ENCODE data around the gene ROR1. TPM values are rescaled to one million over a fixed set of nuclear protein-coding genes. Genes with fewer than 3 reads are reported as not detected.

ROR1 gene
- polyA plus RNA-seq, 1 of the 3 experiments (the other 2 are of a cell fraction), result 4.0 TPM

DNA sequence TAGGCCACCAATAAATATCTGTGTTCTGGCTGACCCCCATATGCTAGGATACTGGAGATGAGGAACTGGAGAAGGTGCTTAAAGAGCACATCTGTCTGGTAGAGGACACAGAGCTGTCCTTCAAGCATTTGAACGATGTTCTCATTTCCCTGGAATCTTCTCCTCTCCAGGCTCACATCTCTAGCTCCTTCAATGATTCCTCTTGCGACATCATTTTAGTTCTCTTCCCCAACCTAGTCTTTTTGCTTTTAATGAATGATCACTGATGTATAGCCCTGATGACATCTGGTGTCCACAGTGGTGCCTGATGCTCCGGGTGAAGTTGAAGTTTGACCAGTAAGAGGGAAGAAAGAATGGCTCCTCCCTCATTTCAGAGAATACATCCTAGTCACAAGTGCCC lies 348.8 kb downstream of the ROR1 start:
- ChIA-PET POLR2A (no interaction called here), CTCF (interaction anchor here (1.0 to 4.0 kb wide), 3 partner anchors 11 to 14 kb away, joined by 3 to 12 read pairs (median 3); no protein-coding TSS in a partner anchor)
- TF ChIP-seq, protein P1, sequence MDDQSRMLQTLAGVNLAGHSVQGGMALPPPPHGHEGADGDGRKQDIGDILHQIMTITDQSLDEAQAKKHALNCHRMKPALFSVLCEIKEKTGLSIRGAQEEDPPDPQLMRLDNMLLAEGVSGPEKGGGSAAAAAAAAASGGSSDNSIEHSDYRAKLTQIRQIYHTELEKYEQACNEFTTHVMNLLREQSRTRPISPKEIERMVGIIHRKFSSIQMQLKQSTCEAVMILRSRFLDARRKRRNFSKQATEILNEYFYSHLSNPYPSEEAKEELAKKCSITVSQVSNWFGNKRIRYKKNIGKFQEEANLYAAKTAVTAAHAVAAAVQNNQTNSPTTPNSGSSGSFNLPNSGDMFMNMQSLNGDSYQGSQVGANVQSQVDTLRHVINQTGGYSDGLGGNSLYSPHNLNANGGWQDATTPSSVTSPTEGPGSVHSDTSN (IDR thresholded peaks at IDR 0.05), result no peak
- no peak for TF ChIP-seq CHD2 (IDR thresholded peaks at IDR 0.05; ENCODE audit: low read length, partially characterized antibody)
- TF ChIP-seq TCF12 (IDR thresholded peaks at IDR 0.05), result no peak
- no peak for TF ChIP-seq RAD21 (IDR thresholded peaks at IDR 0.05; ENCODE audit: low read length)
- TF ChIP-seq, protein P2, sequence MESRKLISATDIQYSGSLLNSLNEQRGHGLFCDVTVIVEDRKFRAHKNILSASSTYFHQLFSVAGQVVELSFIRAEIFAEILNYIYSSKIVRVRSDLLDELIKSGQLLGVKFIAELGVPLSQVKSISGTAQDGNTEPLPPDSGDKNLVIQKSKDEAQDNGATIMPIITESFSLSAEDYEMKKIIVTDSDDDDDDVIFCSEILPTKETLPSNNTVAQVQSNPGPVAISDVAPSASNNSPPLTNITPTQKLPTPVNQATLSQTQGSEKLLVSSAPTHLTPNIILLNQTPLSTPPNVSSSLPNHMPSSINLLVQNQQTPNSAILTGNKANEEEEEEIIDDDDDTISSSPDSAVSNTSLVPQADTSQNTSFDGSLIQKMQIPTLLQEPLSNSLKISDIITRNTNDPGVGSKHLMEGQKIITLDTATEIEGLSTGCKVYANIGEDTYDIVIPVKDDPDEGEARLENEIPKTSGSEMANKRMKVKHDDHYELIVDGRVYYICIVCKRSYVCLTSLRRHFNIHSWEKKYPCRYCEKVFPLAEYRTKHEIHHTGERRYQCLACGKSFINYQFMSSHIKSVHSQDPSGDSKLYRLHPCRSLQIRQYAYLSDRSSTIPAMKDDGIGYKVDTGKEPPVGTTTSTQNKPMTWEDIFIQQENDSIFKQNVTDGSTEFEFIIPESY (IDR thresholded peaks at IDR 0.05; ENCODE audit: borderline replicate concordance, low read depth), result no peak
- no peak for TF ChIP-seq GABPA (IDR thresholded peaks at IDR 0.05; ENCODE audit: low read depth)
- no peak for TF ChIP-seq MXI1 (IDR thresholded peaks at IDR 0.05; ENCODE audit: low read depth, low read length)
- no peak for TF ChIP-seq USF2 (IDR thresholded peaks at IDR 0.05; ENCODE audit: borderline replicate concordance, low read depth, low read length)
- no peak for TF ChIP-seq EZH2phosphoT487 (IDR thresholded peaks at IDR 0.05; ENCODE audit: borderline replicate concordance, low read depth)
- TF ChIP-seq, protein P3, sequence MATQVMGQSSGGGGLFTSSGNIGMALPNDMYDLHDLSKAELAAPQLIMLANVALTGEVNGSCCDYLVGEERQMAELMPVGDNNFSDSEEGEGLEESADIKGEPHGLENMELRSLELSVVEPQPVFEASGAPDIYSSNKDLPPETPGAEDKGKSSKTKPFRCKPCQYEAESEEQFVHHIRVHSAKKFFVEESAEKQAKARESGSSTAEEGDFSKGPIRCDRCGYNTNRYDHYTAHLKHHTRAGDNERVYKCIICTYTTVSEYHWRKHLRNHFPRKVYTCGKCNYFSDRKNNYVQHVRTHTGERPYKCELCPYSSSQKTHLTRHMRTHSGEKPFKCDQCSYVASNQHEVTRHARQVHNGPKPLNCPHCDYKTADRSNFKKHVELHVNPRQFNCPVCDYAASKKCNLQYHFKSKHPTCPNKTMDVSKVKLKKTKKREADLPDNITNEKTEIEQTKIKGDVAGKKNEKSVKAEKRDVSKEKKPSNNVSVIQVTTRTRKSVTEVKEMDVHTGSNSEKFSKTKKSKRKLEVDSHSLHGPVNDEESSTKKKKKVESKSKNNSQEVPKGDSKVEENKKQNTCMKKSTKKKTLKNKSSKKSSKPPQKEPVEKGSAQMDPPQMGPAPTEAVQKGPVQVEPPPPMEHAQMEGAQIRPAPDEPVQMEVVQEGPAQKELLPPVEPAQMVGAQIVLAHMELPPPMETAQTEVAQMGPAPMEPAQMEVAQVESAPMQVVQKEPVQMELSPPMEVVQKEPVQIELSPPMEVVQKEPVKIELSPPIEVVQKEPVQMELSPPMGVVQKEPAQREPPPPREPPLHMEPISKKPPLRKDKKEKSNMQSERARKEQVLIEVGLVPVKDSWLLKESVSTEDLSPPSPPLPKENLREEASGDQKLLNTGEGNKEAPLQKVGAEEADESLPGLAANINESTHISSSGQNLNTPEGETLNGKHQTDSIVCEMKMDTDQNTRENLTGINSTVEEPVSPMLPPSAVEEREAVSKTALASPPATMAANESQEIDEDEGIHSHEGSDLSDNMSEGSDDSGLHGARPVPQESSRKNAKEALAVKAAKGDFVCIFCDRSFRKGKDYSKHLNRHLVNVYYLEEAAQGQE (IDR thresholded peaks at IDR 0.05; ENCODE audit: low read depth, low read length), result no peak
- no peak for TF ChIP-seq FOSL2 (IDR thresholded peaks at IDR 0.05; ENCODE audit: borderline replicate concordance, low read depth)
- no peak for TF ChIP-seq SIN3A (IDR thresholded peaks at IDR 0.05; ENCODE audit: borderline replicate concordance, low read depth, low read length)
- TF ChIP-seq FOXJ3 (CRISPR knock-in tag; IDR thresholded peaks at IDR 0.05), result no peak
- TF ChIP-seq RCOR1 (IDR thresholded peaks at IDR 0.05; ENCODE audit: low read length), result no peak
- TF ChIP-seq, protein P4, sequence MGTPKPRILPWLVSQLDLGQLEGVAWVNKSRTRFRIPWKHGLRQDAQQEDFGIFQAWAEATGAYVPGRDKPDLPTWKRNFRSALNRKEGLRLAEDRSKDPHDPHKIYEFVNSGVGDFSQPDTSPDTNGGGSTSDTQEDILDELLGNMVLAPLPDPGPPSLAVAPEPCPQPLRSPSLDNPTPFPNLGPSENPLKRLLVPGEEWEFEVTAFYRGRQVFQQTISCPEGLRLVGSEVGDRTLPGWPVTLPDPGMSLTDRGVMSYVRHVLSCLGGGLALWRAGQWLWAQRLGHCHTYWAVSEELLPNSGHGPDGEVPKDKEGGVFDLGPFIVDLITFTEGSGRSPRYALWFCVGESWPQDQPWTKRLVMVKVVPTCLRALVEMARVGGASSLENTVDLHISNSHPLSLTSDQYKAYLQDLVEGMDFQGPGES (IDR thresholded peaks at IDR 0.05; ENCODE audit: low read depth, low read length), result no peak
- TF ChIP-seq NRF1 (IDR thresholded peaks at IDR 0.05; ENCODE audit: low read depth, low read length), result no peak
- no peaks in the 10 kb centered on the region for H3K9me2 ChIP-seq
- H3K9ac ChIP-seq, result no peak overlapping the region
- H3K9me3 ChIP-seq, result no peaks in the 10 kb centered on the region
- no peak overlapping the region for H3K27ac ChIP-seq (ENCODE audit: low read depth in 2 of 2, low read length in 1 of 2)
- no peaks in the 10 kb centered on the region for H3K36me3 ChIP-seq (replicated peaks in 1 of 2; ENCODE audit: control insufficient read depth in 1 of 2, insufficient read depth in 2 of 2, low read length in 1 of 2)
- H4K20me1 ChIP-seq (ENCODE audit: insufficient read depth), result no peaks in the 10 kb centered on the region
- no peaks in the 10 kb centered on the region for H3K27me3 ChIP-seq (ENCODE audit: insufficient read depth)
- 97% methylated on average over 3 of the region's 3 CpGs for WGBS (ENCODE audit: low lambda C conversion rate)
- H3K4me3 ChIP-seq (ENCODE audit: low read depth in 2 of 2, low read length in 1 of 2), result no peak overlapping the region
- H3K4me1 ChIP-seq (ENCODE audit: control insufficient read depth in 1 of 2, insufficient read depth in 2 of 2, low read depth in 1 of 2, low read length in 1 of 2), result peaks cover 0 to 3% of the 10 kb centered on the region in 2 experiments; a peak in 1 of 4 replicates
- no peak for DNase-seq
- H2AFZ ChIP-seq (ENCODE audit: low read depth), result no peak overlapping the region
- H3K79me2 ChIP-seq (ENCODE audit: insufficient read depth), result no peaks in the 10 kb centered on the region
- no peak overlapping the region for H3K4me2 ChIP-seq
- H3F3A ChIP-seq (replicated peaks; ENCODE audit: insufficient read depth), result no peaks in the 10 kb centered on the region
